ENCODE data around the gene PACS2.

PACS2 gene

GRCh38 chr14:105365681-105366080 lies 51.1 kb downstream of the PACS2 start:
- in situ Hi-C loops (cut with HindIII; ENCODE audit: low sequenced_read_pairs), result no loop called here

DNA sequence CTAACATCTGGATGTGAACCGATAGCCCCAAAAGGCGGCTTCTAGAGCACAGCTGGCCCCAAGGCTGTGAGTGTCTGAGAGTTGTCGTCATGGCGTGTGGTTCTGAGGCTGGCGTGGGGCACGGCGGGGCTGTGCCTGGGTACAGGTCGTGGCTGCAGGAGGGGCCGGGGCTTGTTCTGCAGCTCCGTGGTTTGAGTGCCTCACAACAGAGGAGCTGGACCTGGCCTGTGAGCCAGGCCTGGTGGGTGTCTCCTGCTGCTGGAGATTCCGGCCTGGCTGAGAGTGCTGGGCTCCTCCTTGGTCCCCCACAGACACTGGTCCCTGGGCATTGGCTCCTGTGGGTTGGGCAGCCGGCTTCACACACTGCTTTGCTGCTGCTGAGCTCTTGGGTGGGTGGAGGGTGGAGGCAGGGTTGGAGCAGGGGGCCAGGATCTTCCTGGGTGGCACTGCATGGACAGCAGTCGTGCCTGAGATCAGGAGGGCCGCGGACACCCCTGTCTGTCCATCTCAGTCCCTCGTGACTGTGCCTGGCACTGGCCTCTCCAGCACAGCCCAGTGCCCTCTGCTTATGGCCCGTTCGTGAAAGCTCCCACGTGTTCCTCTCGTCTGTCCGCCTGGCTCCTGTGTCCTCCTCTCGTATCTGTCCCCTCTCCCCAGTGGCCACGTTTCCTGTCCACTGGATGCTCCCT lies 52.0 kb downstream of the PACS2 start:
- in situ Hi-C loops (cut with HindIII; ENCODE audit: low sequenced_read_pairs), result no loop called here

GRCh38 chr14:105367116-105368031 lies 52.8 kb downstream of the PACS2 start:
- in situ Hi-C loops (cut with HindIII; ENCODE audit: low sequenced_read_pairs), result no loop called here

GRCh38 chr14:105368032-105368417 lies 53.5 kb downstream of the PACS2 start:
- in situ Hi-C loops (cut with HindIII; ENCODE audit: low sequenced_read_pairs), result no loop called here

DNA sequence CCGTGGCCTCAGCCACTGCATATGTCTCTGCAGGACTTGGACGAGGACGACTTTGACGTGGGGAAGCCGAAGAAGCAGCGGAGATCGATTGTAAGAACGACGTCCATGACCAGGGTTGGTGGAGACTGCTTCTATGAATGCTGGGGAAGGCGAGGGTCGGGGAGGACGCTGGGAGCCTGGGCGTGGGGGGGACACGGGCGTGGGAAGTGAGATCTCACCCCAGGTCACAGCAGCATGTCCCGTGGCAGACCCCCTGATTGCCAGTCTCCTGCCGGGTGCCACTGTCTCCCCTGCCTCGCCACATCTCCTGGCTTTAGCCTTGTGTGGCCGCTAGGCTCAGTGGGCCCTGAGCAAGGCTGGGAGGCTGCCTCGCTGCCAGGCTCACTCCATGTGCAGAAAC lies 53.9 kb downstream of the PACS2 start:
- in situ Hi-C loops (cut with HindIII; ENCODE audit: low sequenced_read_pairs), result no loop called here

DNA sequence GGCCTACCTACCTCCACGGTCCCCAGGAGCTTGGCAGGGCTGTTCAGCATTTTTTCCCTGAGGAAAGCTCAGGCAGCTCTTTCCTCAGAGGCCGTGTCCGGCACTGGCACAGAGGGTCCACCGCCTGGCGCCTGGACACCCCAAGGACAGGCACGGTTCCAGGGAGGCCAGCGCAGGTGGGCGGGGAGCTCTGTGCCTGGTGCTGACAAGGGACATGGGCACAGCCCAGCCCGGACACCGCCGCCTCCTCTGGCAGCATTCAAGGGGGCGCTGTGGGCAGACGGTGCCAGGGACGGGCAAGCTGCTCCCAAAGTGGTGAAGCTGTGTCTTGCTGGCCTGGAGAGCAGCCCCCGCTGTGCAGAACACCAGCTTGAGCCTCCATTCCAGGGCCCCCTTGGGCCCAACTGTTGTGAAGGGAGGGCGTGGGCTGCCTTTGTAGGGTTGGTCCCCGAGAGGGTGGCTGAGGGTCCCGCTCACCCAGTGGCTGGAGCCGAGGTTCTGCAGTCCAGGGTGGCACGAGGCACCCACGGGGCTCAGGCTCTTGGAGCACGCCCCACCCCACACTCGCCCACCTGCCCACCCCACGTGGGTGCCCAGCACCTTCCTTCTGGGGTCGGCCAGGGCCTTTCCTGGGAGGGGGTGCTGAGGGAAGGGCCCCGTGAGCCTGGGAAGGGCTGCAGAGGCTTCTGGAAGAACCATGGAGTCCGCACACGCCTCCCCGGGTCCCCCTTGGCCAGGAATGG lies 54.5 kb downstream of the PACS2 start:
- in situ Hi-C loops (cut with HindIII; ENCODE audit: low sequenced_read_pairs), result no loop called here

DNA sequence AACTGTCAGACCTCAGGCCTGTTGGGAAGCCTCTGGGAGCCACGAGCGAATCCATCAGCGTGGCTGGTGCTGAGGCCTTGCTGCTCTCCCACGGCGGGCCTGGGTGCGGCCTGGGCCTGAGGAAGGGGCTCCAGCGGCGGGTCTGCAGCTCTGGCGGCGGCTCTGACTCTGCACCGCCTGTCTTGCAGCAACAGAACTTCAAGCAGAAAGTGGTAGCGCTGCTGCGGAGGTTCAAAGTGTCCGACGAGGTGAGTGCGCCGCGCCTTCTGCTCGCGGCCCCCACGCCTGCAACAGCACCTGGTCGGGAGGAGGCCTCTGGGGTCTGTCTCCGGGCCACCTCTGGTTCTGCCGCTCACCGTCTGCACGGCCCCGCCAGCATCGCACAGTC lies 55.1 kb downstream of the PACS2 start:
- in situ Hi-C loops (cut with HindIII; ENCODE audit: low sequenced_read_pairs), result no loop called here

- in situ Hi-C loops (cut with HindIII; ENCODE audit: low sequenced_read_pairs), result no loop called here
These were observed 59.8 kb downstream of the PACS2 start for GRCh38 chr14:105374389-105374788.

DNA sequence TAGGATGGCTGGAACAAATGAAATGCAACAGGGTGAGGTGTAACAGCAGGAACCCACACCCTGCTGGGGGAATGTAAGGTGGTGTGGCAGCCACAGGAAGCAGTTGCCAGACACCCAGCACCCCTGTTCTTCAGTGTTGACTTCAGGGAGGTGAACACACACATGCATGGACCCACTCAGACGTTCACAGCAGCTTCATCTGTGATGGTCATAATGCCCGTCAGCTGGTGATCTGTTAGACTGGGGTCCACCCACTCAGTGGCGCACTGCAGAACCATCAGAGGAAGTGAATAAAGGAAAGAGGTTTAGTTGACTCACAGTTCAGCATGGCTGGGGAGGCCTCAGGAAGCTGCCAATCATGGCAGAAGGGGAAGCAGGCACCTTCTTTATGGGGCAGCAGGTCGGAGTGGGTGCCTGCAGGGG lies 61.1 kb downstream of the PACS2 start:
- in situ Hi-C loops (cut with HindIII; ENCODE audit: low sequenced_read_pairs), result no loop called here

- in situ Hi-C loops (cut with HindIII; ENCODE audit: low sequenced_read_pairs), result no loop called here
These were observed 62.2 kb downstream of the PACS2 start for GRCh38 chr14:105376521-105377440.

GRCh38 chr14:105377555-105378182 lies 63.1 kb downstream of the PACS2 start:
- in situ Hi-C loops (cut with HindIII; ENCODE audit: low sequenced_read_pairs), result no loop called here

DNA sequence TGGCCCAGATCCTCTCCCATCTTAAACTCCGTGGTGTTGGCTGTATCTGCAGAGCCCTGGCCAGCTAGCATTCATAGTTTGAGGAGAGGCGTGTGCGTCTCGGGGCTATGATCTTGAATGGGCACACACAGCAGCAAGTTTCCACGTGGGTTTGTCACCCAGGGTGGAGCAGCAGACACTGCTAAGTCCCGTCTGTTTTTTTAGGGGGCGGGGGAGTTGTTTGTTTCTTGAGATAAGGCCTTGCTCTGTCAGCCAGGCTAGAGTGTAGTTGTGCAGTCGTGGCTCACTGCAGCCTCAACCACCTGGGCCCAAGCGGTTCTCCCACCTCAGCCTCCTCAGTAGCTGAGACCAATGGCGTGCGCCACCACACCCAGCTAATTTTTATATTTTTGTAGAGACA lies 63.7 kb downstream of the PACS2 start:
- in situ Hi-C loops (cut with HindIII; ENCODE audit: low sequenced_read_pairs), result no loop called here

GRCh38 chr14:105378873-105379685 lies 64.5 kb downstream of the PACS2 start:
- in situ Hi-C loops (cut with HindIII; ENCODE audit: low sequenced_read_pairs), result no loop called here

- in situ Hi-C loops (cut with HindIII; ENCODE audit: low sequenced_read_pairs), result no loop called here
These were observed 65.4 kb downstream of the PACS2 start for GRCh38 chr14:105379946-105380345.

DNA sequence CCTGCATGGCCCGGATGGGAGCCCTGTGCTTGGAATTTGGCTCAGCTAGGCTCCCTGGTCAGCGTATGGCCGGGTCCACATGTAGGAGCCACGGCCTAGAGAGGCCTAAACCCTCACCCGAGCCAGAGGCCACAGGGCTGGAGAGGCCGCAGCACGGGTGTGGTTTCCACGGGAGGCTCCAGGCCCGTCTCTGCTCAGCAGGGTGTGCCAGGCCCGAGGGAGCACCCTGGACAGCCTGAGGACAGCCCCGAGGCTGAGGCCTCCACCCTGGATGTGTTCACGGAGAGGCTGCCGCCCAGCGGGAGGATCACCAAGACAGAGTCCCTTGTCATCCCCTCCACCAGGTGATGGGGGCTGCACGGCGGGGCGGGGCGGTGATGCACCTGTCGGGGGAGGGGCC lies 66.2 kb downstream of the PACS2 start:
- in situ Hi-C loops (cut with HindIII; ENCODE audit: low sequenced_read_pairs), result no loop called here

GRCh38 chr14:105381446-105382342 lies 67.1 kb downstream of the PACS2 start:
- in situ Hi-C loops (cut with HindIII; ENCODE audit: low sequenced_read_pairs), result no loop called here

- in situ Hi-C loops (cut with HindIII; ENCODE audit: low sequenced_read_pairs), result no loop called here
These were observed 68.0 kb downstream of the PACS2 start for GRCh38 chr14:105382343-105383082.
